GM10266 (cell line): Measurements from ENCODE around the gene ARNT2.

Experiments
- DNase-seq: peaks from one replicate; pipeline ENCODE4 v3.0.0; 2012; ENCODE audit errors: extremely low spot score
- CTCF ChIP-seq: IDR thresholded peaks from 2 replicates; pipeline ENCODE4 v1.5.1; 2012; ENCODE audit warnings: mild to moderate bottlenecking, low read depth; ENCODE audit not compliant: control insufficient read depth, insufficient read depth; ENCODE audit errors: missing control alignments

The ARNT2 gene

GRCh38 chr15:80404057-80404760 is at the start of gene ARNT2:
Gene ARNT2, plus strand, starts transcription at chr15:80404382. Its CDS starts 134 bp downstream, at chr15:80404516.
- no peak for TF ChIP-seq CTCF
- DNase-seq = peak; percentile 47

- no peak for DNase-seq
- no peak for TF ChIP-seq CTCF
These were observed 37.1 kb upstream of the ARNT2 start for GRCh38 chr15:80367094-80367493.

- no peak for TF ChIP-seq CTCF
- no peak for DNase-seq
These were observed 36.5 kb upstream of the ARNT2 start for GRCh38 chr15:80367661-80368060.

- DNase-seq = no peak
- no peak for TF ChIP-seq CTCF
These were observed 32.3 kb upstream of the ARNT2 start for GRCh38 chr15:80371924-80372323.

- DNase-seq = no peak
- TF ChIP-seq CTCF = no peak
These were observed 29.7 kb upstream of the ARNT2 start for GRCh38 chr15:80374441-80374840.

- no peak for DNase-seq
- no peak for TF ChIP-seq CTCF
These were observed 28.0 kb upstream of the ARNT2 start for GRCh38 chr15:80375968-80376891.

GRCh38 chr15:80379693-80380092 is 24.5 kb upstream of the ARNT2 start:
- no peak for DNase-seq
- no peak for TF ChIP-seq CTCF
